Frontal cortex (tissue), 4 donors: ENCODE data around the gene PRKCZ. TPM values are rescaled to one million over a fixed set of nuclear protein-coding genes. Genes with fewer than 3 reads are reported as not detected.
A peak's percentile ranks its signal among the peaks of the same experiment; 100 is the strongest.
"Not testable (repeated sequence)": the region's sequence is repeated elsewhere in the genome, so short reads cannot be mapped to it uniquely, and the experiment has no call there.

ENCODE experiments used
- DNase-seq, 2 donors: peaks; one replicate each; pipeline ENCODE4 v3.0.0; 2012; ENCODE audit warnings: low spot score in 2 of 2
- FAIRE-seq: peaks from 2 replicates; lab custom pipeline; 2012; peaks lifted over from hg19 to GRCh38; lab: Jason Lieb, UNC
- total RNA-seq: library from RNA; depleted of rRNA; stranded (reverse); fragments of >200 nt; gene quantifications from one replicate; pipeline ENCODE4 v1.2.3, GENCODE V29; 2014
- donor health status: control.
- donor health status: control.
- donor health status: control.

The PRKCZ gene
- total RNA-seq, 1 donor from 2014 or later, result 58.7 TPM

DNA sequence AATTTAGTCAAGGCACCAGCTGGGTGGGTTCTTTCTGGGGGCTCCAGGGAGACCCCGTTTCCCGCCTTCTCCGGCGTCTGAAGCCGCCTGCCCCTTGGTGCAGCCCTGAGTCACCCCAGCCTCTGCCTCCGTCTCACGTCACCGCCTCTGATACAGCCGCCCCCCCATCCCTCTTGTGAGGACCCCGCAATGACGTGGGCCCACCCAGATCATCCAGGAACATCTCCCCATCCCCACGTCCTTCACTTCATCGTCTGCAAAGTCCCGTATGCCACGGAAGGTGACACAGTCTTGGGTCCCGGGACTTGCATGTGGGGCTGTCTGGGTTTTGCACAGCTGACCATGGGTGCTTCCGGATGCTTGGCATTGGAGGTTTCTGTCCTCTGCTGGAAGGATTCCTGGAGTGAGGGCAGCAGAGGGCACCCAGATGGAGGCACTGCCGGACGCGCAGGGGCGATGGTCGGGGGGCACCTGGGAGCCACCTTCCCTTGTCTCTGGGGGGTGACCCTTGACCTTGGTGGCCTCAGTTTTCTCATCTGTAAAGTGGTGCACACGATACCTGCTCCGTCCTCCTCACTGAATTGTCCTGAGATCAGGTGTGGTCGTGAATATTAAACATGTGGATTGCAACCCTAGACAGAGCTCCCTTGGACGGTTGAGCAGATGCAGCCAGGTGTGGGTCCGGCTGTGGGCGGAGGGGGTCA is 58.8 kb downstream of the PRKCZ start:
- FAIRE-seq (no peak), DNase-seq (no peak)

DNA sequence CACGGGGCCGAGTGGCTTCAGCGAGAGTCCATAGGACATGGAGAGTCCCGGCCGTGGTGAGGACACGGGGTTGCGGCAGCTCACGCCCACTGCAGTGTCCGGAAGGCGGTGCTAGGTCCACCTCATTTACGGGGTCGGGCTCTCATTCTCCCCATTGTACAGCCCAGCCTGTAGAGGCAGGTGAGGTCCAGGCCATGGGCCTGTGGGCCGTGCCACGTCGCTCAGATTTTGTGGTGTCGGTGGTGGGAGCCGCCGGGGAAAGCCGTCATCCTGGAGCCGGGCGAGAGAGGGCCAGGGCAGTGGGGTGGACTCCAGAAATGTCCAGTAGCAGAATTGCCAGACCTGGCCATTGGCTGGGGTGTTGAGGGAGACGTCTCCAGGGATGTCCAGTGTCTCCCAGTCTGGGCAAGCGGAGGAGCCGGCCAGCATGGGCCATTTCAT is 59.4 kb downstream of the PRKCZ start:
- DNase-seq, result no peak
- no peak for FAIRE-seq

DNA sequence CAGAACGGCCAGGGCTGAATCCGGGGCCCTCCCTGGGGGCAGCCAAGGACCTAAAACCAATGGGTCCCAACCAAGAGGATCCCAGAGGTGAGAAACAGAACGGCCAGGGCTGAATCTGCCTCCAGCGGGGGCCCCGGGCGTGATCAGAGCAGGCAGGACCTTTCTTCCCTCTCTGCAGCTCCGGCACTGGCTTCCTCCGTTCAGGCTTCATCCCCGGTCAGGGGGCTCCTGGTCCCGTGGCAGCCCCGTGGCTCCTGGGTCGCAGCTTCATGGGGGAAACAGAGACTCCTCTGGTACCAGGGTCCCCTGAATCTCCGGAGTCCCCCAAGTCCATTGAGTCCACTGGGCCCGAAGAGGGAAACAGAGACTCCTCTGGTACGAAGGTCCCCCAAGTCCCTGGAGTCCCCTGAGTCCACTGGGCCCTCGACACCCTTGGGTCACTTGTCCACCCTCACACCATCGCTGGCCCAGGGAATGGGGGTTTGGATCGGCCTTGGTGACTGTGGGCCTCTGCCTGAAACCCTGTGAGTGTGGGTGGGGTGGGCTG is 60.1 kb downstream of the PRKCZ start:
- FAIRE-seq (no peak), DNase-seq (no peak)

GRCh38 chr1:2110738-2111673 is 60.8 kb downstream of the PRKCZ start:
- DNase-seq, result no peak
- no peak for FAIRE-seq

DNA sequence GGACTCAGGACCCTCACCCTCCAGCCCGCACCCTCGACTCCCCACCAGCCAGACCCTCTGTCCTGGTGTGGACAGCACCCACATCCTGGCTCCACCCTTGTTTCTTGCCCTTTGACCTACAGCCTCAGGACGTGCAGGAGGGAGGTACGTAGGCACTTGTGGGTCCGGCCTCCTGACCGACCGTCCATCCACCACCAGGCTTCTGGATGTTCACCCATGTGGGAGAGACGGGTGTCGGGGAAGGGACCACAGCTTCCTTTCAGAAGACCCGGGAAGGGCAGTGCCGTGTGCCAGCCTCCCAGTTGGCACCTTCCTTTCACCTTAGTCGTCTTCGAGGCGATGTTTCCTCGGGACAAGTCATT is 61.4 kb downstream of the PRKCZ start:
- DNase-seq (no peak), FAIRE-seq (no peak)

- no peak for FAIRE-seq
These were observed 62.1 kb downstream of the PRKCZ start for GRCh38 chr1:2112280-2112701.

GRCh38 chr1:2113620-2114135 is 63.5 kb downstream of the PRKCZ start:
- DNase-seq (no peak), FAIRE-seq (no peak)

More at GRCh38 chr1:2112280-2112701, 62.1 kb downstream of the PRKCZ start:
- no peak for DNase-seq

DNA sequence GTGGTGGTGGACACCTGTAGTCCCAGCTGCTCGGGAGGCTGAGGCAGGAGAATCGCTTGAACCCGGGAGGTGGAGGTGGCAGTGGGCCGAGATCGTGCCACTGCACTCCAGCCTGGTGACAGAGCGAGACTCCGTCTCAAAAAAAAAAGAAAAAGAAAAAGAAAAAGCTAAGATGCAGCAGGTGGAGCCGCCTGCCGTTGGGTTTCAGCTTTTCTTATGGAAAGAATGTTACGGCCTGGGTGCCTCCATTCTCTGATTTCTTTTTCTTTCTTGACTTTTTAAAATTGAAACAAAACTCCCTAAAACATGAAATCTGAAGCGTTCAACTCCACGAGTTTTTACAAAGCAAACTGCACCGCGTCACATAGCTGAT is 64.4 kb downstream of the PRKCZ start:
- FAIRE-seq, result not testable (repeated sequence)

DNA sequence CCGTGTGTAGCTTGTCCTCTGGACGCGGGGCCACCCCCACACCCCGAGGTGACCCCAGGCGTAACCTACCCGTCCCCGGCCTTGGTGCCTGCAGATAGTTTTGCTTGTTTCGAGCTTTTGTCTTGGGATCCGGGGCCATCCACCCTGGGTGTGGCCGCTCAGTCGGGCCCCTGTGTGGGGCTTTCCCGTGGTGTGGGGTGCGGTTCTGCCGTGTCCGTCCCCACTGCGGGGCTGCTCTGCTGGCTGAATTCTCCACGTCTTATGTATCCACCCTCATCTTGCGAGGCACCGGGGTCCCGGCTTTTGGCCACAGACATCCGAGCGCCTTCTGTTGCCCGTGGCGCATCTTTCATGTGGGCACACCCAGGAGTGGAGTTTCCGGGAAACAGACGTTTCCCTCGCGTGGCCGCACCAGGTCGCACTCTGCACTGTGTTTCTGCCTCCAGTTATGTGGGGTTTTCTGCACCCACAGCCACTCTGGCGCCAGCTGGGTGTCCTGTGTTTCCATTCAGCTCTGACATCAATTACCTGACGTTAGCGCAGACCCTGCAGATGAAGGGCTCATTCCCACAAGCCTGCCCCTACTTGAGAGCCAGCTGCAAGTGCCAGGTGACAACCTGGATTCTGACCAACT is 64.9 kb downstream of the PRKCZ start:
- no peak for FAIRE-seq
- no peak for DNase-seq

More for the DNA sequence above, 64.4 kb downstream of the PRKCZ start:
- not testable (repeated sequence) for DNase-seq

DNA sequence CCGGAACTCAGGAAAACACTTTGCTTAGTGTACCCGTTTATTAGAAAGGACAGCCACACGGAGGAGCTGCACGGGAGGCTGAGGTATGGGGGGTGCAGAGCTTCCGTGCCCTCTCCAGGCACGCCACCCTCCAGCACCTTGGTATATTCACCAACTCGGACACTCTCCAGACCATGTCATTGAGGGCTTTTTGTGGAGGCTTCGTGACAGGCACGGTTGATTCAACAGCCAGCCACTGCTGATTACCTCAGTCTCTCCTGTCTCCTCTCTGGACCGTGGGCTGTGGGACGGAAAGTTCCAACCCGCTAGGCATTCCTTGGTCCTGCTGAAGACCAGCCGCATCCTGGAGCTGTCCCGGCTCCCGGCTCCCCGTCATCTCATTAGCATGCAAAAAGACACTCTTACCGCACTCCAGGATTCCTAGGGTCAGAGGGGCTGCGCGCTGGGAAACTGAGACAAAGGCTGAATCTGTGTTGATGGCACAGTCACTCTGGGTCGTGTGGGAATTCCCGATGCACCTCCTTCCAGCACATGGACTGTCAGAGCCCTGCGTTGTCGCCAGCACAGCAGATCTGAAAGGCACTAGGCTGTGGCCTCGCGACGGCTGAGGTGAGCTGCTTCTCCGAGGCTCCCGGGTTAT is 65.6 kb downstream of the PRKCZ start:
- no peak for FAIRE-seq
- no peak for DNase-seq

DNA sequence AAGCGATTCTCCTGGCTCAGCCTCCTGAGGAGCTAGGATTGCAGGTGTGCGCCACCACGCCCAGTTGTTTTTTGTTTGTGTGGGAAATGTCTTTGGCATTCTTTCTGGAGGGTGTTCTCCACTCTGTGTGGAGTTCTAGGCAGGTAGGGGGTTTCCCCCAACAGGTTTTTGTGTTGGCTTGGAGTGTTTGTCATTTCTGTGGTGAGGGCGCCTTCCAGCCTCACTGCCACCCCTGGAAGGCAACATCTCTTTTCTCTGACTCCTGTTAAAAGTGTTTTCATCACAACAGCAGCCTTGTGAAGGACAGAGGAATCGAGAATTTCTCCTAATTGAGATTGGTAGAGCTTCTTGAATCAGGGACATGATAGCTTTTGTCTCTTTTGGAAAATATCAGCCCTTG is 69.7 kb downstream of the PRKCZ start:
- no peak for DNase-seq

GRCh38 chr1:2121101-2121691 is 71.0 kb downstream of the PRKCZ start:
- DNase-seq, result no peak

More for the DNA sequence above, 69.7 kb downstream of the PRKCZ start:
- FAIRE-seq, result no peak

GRCh38 chr1:2121794-2122193 is 71.6 kb downstream of the PRKCZ start:
- FAIRE-seq, DNase-seq: not testable (repeated sequence)

More at GRCh38 chr1:2121101-2121691, 71.0 kb downstream of the PRKCZ start:
- no peak for FAIRE-seq

DNA sequence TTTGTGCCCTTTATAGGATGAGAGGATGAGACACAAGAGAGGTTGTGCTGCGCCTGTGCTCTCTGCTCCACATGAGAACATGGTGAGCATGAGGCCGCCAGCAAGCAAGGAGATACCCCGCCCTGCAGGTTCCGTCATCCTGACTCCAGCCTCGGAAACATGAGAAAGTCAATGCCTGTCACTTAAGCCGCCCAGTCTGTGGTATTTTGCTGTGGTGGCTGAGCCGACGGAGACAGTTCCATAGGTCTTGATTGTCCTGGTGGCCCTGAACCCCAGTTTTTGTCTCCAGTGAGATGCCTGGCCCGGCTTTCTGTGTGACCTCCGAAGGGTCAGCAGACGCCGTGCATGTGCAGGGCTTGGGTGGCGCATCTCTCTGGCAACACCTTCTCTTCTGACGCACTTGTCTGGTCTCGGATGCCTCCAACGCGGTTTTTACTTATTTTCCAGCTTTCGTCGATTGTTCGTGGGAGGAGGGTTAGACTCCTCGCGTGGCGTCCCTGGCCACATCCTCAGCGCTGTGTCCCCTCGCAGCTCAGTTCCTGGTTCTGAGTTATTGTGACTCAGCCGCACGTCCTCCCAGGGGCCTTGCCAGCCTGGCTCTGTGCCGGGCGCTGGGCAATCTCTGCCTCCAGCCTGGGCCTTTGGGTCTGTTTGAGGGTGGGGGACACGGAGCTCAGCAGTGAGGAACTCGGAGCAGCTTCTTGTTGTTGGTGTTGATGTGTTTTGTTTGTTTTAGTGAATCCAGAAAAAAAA is 74.4 kb downstream of the PRKCZ start:
- DNase-seq (peak in 1 of 2 donors; percentile 59), FAIRE-seq (no peak)

DNA sequence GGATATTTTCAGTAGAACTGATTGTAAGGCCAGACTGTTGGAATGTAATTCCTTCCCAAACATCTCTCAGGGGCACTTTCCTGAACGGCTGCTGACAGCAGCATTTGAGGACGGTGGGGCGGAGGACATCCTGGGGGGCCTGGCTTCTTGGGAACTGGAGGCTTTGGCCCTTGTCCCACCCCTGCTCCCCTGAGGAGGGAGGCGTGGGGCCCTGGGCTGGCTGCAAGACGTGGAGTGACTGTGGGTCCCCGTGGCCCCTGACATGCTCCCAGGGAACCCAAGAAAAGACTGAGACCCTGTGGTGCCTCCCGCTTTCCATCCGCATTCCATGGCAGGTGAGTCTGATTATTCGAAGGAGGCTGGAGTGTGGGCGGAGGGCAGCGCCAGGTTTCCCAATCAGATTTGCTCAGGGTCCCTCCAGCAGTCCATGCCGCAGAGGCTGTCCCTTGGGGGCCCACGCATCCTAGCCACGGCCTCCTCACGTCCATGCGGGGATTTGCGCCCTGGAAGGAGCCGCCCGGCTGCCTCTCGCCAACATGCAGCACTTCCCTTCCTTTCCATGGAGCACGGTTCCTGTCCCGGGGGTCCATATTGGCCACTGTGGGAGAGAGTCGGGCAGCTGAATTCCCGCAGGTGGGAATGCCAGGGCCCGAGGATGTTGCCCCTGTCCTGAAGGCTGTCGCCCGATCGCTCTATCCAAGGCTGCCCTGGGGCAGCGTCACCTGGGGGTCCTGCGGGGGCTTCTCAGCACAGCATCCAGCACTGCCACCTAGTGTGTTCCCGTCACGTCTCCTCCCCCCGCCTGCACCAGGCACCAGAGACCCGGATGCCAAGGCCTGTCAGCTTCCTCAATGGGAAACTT is 75.4 kb downstream of the PRKCZ start:
- DNase-seq (no peak), FAIRE-seq (no peak)

GRCh38 chr1:2126331-2127186 is 76.3 kb downstream of the PRKCZ start:
- FAIRE-seq (no peak), DNase-seq (no peak)
